HepG2 (cell line): ENCODE measurements around the gene ARFGEF2. TPM values are rescaled to one million over a fixed set of nuclear protein-coding genes. Genes with fewer than 3 reads are reported as not detected.

Experiments used
- EP300 ChIP-seq, 3 experiments: sonication (generic) in 1 of 3; formaldehyde crosslinking in 1 of 3; IDR thresholded peaks; 2 replicates each; pipeline versions ENCODE4 v1.5.1 to v1.6.1; 2011 to 2020; ENCODE audit warnings: low read depth in 2 of 3, low read length in 2 of 3, borderline replicate concordance in 1 of 3, improper control_type of control experiment in 1 of 3, mild to moderate bottlenecking in 1 of 3, missing genetic modification reagents in 1 of 3, moderate library complexity in 1 of 3
- NFE2L1 ChIP-seq: sonication (generic); formaldehyde crosslinking; IDR thresholded peaks from 2 replicates; pipeline ENCODE4 v1.4.0; 2020; ENCODE audit warnings: missing genetic modification reagents, mild to moderate bottlenecking, borderline replicate concordance
- RARG ChIP-seq: sonication (generic); formaldehyde crosslinking; IDR thresholded peaks from 2 replicates; pipeline ENCODE4 v1.4.0; 2020; ENCODE audit warnings: low read depth, mild to moderate bottlenecking, missing genetic modification reagents
- SMAD3 ChIP-seq: sonication (generic); formaldehyde crosslinking; IDR thresholded peaks from 2 replicates; pipeline ENCODE4 v1.4.0; 2020; ENCODE audit warnings: missing genetic modification reagents
- SP2 ChIP-seq: sonication (generic); formaldehyde crosslinking; IDR thresholded peaks from 2 replicates; pipeline ENCODE4 v1.5.1; 2020; ENCODE audit warnings: mild to moderate bottlenecking, missing genetic modification reagents
- ZBTB21 ChIP-seq: sonication (generic); formaldehyde crosslinking; IDR thresholded peaks from 2 replicates; pipeline ENCODE4 v1.4.0; 2020; ENCODE audit warnings: missing genetic modification reagents
- ZMYM2 ChIP-seq: sonication (generic); formaldehyde crosslinking; IDR thresholded peaks from 2 replicates; pipeline ENCODE4 v1.8.0; 2022; ENCODE audit warnings: mild to moderate bottlenecking, missing genetic modification reagents
- ZMYM3 ChIP-seq: sonication (generic); formaldehyde crosslinking; IDR thresholded peaks from 2 replicates; pipeline ENCODE4 v1.5.1; 2020; ENCODE audit warnings: mild to moderate bottlenecking, missing genetic modification reagents
- ZNF550 ChIP-seq: sonication (generic); formaldehyde crosslinking; IDR thresholded peaks from 2 replicates; pipeline ENCODE4 v1.4.0; 2020; ENCODE audit warnings: mild to moderate bottlenecking, missing genetic modification reagents, borderline replicate concordance
- ZNF572 ChIP-seq: sonication (generic); formaldehyde crosslinking; IDR thresholded peaks from 2 replicates; pipeline ENCODE4 v1.5.1; 2020; ENCODE audit warnings: mild to moderate bottlenecking, missing genetic modification reagents
- polyA plus RNA-seq, 8 experiments: library from polyadenylated mRNA; depleted of rRNA in 3 of 8; stranded (reverse) in 7 of 8; unstranded in 1 of 8; fragments of >200 nt; fragmentation: Illumina TruSeq in 4 of 8; extraction: Trizol in 4 of 8; gene quantifications; 2 replicates each; pipeline versions ENCODE4 v1.2.1 to v1.2.3, GENCODE V29; 2011 to 2016; ENCODE audit warnings: low read depth in 4 of 8, missing spikeins in 1 of 8, mixed read lengths in 1 of 8; ENCODE audit not compliant: insufficient read depth in 1 of 8
- total RNA-seq, 5 experiments: library from RNA; depleted of rRNA; stranded (reverse); fragments of >200 nt; fragmentation: Illumina TruSeq; extraction: Trizol; gene quantifications; 2 replicates each; pipeline ENCODE4 v1.2.3, GENCODE V29; 2016; ENCODE audit warnings: low read depth in 1 of 5
- TF ChIP-seq, protein P1 (sequence below): sonication (generic); formaldehyde crosslinking; IDR thresholded peaks from 2 replicates; pipeline ENCODE4 v1.5.1; 2020; ENCODE audit warnings: mild to moderate bottlenecking, missing genetic modification reagents, borderline replicate concordance
- TF ChIP-seq, protein P2 (sequence below): sonication (generic); formaldehyde crosslinking; IDR thresholded peaks from 2 replicates; pipeline ENCODE4 v1.4.0; 2020; ENCODE audit warnings: missing genetic modification reagents, borderline replicate concordance
- TF ChIP-seq, protein P3 (sequence below): sonication (generic); formaldehyde crosslinking; IDR thresholded peaks from 2 replicates; pipeline ENCODE4 v1.4.0; 2020; ENCODE audit warnings: mild to moderate bottlenecking, missing genetic modification reagents, borderline replicate concordance

Gene ARFGEF2
- total and polyA plus RNA-seq, 2 of the 13 experiments (the other 11 are each of a cell fraction or from before 2014, with no cell fraction given), result 44.0 to 60.8 TPM

DNA sequence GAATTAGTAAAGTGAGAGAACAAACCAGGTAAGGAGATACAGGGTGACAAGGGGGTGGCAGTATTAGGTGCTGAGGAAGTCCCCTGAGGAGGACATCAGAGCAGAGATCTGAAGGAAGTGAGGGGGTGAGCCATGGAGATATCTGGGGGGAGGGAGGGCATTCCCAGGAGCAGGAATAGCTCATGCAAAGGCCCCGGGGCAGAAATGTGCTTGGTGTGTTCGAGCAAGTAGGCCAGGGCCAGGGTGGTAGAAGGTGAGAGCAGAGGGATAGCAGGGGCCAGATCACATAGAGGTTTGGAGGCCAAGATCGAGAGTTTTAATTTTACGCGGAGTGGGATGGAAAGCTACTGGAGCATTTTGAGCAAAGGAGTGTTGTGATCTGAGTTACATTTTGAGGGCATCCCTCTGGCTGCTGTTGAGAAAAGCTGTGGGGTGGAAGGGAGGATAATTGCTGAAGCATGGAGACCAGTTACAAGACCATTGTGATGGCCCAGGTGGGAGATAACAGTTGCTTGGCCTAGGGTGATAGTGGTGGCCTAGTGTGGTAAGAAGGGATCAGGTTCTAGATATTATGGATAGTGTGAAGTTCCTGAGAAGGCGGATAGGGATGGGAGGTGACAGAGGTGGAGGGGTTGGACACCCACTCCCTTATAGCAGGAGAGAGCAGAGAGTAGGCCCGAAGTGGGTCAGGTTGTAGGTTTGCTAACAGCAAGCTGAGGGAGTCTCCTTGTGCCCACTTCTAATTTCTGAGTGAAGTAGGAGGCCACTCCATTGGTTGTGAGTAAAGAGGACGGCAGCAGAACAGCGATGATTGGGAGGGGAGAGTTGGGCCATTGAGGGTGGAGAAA lies 10.2 kb downstream of the ARFGEF2 start (continued):
- TF ChIP-seq, protein P1, sequence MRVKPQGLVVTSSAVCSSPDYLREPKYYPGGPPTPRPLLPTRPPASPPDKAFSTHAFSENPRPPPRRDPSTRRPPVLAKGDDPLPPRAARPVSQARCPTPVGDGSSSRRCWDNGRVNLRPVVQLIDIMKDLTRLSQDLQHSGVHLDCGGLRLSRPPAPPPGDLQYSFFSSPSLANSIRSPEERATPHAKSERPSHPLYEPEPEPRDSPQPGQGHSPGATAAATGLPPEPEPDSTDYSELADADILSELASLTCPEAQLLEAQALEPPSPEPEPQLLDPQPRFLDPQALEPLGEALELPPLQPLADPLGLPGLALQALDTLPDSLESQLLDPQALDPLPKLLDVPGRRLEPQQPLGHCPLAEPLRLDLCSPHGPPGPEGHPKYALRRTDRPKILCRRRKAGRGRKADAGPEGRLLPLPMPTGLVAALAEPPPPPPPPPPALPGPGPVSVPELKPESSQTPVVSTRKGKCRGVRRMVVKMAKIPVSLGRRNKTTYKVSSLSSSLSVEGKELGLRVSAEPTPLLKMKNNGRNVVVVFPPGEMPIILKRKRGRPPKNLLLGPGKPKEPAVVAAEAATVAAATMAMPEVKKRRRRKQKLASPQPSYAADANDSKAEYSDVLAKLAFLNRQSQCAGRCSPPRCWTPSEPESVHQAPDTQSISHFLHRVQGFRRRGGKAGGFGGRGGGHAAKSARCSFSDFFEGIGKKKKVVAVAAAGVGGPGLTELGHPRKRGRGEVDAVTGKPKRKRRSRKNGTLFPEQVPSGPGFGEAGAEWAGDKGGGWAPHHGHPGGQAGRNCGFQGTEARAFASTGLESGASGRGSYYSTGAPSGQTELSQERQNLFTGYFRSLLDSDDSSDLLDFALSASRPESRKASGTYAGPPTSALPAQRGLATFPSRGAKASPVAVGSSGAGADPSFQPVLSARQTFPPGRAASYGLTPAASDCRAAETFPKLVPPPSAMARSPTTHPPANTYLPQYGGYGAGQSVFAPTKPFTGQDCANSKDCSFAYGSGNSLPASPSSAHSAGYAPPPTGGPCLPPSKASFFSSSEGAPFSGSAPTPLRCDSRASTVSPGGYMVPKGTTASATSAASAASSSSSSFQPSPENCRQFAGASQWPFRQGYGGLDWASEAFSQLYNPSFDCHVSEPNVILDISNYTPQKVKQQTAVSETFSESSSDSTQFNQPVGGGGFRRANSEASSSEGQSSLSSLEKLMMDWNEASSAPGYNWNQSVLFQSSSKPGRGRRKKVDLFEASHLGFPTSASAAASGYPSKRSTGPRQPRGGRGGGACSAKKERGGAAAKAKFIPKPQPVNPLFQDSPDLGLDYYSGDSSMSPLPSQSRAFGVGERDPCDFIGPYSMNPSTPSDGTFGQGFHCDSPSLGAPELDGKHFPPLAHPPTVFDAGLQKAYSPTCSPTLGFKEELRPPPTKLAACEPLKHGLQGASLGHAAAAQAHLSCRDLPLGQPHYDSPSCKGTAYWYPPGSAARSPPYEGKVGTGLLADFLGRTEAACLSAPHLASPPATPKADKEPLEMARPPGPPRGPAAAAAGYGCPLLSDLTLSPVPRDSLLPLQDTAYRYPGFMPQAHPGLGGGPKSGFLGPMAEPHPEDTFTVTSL (CRISPR knock-in tag), result 0 out of 2 replicates have a peak, but pooled peaks have one; percentile 6
- TF ChIP-seq, protein P2, sequence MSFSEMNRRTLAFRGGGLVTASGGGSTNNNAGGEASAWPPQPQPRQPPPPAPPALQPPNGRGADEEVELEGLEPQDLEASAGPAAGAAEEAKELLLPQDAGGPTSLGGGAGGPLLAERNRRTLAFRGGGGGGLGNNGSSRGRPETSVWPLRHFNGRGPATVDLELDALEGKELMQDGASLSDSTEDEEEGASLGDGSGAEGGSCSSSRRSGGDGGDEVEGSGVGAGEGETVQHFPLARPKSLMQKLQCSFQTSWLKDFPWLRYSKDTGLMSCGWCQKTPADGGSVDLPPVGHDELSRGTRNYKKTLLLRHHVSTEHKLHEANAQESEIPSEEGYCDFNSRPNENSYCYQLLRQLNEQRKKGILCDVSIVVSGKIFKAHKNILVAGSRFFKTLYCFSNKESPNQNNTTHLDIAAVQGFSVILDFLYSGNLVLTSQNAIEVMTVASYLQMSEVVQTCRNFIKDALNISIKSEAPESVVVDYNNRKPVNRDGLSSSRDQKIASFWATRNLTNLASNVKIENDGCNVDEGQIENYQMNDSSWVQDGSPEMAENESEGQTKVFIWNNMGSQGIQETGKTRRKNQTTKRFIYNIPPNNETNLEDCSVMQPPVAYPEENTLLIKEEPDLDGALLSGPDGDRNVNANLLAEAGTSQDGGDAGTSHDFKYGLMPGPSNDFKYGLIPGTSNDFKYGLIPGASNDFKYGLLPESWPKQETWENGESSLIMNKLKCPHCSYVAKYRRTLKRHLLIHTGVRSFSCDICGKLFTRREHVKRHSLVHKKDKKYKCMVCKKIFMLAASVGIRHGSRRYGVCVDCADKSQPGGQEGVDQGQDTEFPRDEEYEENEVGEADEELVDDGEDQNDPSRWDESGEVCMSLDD, result no peak
- no peak; the same call in 1 of the 2 replicates for TF ChIP-seq SP2 (CRISPR knock-in tag)
- TF ChIP-seq, protein P3, sequence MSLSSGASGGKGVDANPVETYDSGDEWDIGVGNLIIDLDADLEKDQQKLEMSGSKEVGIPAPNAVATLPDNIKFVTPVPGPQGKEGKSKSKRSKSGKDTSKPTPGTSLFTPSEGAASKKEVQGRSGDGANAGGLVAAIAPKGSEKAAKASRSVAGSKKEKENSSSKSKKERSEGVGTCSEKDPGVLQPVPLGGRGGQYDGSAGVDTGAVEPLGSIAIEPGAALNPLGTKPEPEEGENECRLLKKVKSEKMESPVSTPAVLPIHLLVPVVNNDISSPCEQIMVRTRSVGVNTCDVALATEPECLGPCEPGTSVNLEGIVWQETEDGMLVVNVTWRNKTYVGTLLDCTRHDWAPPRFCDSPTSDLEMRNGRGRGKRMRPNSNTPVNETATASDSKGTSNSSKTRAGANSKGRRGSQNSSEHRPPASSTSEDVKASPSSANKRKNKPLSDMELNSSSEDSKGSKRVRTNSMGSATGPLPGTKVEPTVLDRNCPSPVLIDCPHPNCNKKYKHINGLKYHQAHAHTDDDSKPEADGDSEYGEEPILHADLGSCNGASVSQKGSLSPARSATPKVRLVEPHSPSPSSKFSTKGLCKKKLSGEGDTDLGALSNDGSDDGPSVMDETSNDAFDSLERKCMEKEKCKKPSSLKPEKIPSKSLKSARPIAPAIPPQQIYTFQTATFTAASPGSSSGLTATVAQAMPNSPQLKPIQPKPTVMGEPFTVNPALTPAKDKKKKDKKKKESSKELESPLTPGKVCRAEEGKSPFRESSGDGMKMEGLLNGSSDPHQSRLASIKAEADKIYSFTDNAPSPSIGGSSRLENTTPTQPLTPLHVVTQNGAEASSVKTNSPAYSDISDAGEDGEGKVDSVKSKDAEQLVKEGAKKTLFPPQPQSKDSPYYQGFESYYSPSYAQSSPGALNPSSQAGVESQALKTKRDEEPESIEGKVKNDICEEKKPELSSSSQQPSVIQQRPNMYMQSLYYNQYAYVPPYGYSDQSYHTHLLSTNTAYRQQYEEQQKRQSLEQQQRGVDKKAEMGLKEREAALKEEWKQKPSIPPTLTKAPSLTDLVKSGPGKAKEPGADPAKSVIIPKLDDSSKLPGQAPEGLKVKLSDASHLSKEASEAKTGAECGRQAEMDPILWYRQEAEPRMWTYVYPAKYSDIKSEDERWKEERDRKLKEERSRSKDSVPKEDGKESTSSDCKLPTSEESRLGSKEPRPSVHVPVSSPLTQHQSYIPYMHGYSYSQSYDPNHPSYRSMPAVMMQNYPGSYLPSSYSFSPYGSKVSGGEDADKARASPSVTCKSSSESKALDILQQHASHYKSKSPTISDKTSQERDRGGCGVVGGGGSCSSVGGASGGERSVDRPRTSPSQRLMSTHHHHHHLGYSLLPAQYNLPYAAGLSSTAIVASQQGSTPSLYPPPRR (CRISPR knock-in tag), result 0 out of 2 replicates have a peak, but pooled peaks have one; percentile 9
- TF ChIP-seq NFE2L1 (CRISPR knock-in tag), result no peak
- no peak for TF ChIP-seq ZBTB21 (CRISPR knock-in tag)
- TF ChIP-seq SMAD3 (CRISPR knock-in tag), result no peak
- no peak for TF ChIP-seq ZNF572 (CRISPR knock-in tag)
- no peak for TF ChIP-seq ZNF550 (CRISPR knock-in tag)
- TF ChIP-seq ZMYM2 (CRISPR knock-in tag), result no peak
- 0 out of 2 replicates have a peak, but pooled peaks have one; percentile 37 for TF ChIP-seq RARG (CRISPR knock-in tag)
- TF ChIP-seq ZMYM3 (CRISPR knock-in tag), result peak; percentile 88
- no peak for TF ChIP-seq EP300 (IDR thresholded peaks at IDR 0.05; ENCODE audit: low read depth in 2 of 2, low read length in 2 of 2)
- TF ChIP-seq EP300 (CRISPR knock-in tag; IDR thresholded peaks at IDR 0.05; ENCODE audit: borderline replicate concordance), result no peak
